Endothelial cell of umbilical vein (primary cell): ENCODE measurements around the gene IL25.

Experiments used
- CTCF ChIP-seq, 2 donors: IDR thresholded peaks; 1 replicate in 1 of 2; 2 replicates in 1 of 2; pipeline ENCODE4 v1.5.1; 2011; ENCODE audit warnings: low read length in 2 of 2, mild to moderate bottlenecking in 2 of 2, moderate library complexity in 2 of 2, control low read depth in 1 of 2, inconsistent platforms in 1 of 2, low read depth in 1 of 2; ENCODE audit not compliant: insufficient read depth in 1 of 2; ENCODE audit errors: extremely low read depth in 1 of 2
- EZH2 ChIP-seq: IDR thresholded peaks from 2 replicates; pipeline ENCODE4 v1.6.1; 2012; ENCODE audit warnings: borderline replicate concordance, low read depth, mild to moderate bottlenecking, moderate library complexity, low read length, inconsistent platforms; ENCODE audit not compliant: severe bottlenecking
- FOS ChIP-seq: IDR thresholded peaks from 2 replicates; pipeline ENCODE4 v1.6.1; 2011; ENCODE audit warnings: mild to moderate bottlenecking, low read length, moderate library complexity, borderline replicate concordance; ENCODE audit not compliant: insufficient read depth

DNA sequence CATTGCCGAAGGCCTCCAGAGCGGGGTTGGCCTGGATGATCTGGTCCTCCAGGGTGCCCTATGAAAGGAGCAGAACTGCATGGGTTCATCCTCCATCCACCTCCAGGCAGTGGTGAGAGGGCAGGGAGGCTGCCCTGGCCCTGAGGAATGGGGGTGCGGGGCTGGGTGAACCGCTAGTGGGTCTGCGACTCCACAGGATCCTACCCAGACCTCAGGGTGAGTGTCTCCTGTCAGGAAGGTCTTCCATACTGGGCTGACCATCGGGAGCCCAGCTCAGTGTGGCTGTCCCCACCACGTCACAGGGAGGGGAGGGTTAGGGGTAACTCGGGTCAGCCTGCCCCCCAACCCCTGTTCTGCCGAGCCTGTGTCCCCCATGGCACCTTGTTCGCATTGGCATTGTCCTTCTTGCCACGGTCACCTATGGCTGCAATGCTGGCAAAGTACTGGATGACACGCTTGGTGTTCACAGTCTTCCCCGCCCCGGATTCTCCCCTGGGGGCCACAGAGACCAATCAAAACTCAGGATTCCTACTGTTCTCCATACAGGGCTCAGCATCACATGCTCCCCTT is 31.8 kb downstream of the IL25 start:
- TF ChIP-seq CTCF (IDR thresholded peaks at IDR 0.05; ENCODE audit: extremely low read depth in 1 of 2, insufficient read depth in 1 of 2, low read depth in 1 of 2, low read length in 2 of 2): no peak
- TF ChIP-seq FOS: no peak
- no peak for TF ChIP-seq EZH2
